Central memory CD8-positive, alpha-beta T cell (primary cell): ENCODE measurements around the gene HLA-DQA2.

Experiments used
- ATAC-seq: fragments of 150-1000 bp; cut with Tn5 transposase; replicated peaks from 2 replicates; pipeline ENCODE4 v1.10.0; 2022; ENCODE audit warnings: mild to moderate bottlenecking, moderate FRiP score, moderate number of reproducible peaks; ENCODE audit not compliant: poor library complexity, severe bottlenecking; ENCODE audit errors: extremely low read depth
- DNase-seq, 2 donors: peaks; one replicate each; pipeline ENCODE4 v3.0.0; 2021; ENCODE audit warnings: low spot score in 2 of 2
- H3K27ac Mint-ChIP-seq: one replicate; pipeline ENCODE4 v1.8.0; 2022; ENCODE audit warnings: low read depth, mild to moderate bottlenecking, moderate library complexity, mixed read lengths
- H3K27me3 Mint-ChIP-seq: one replicate; pipeline ENCODE4 v1.8.0; 2022; ENCODE audit warnings: mixed read lengths
- H3K36me3 Mint-ChIP-seq: one replicate; pipeline ENCODE4 v1.8.0; 2022; ENCODE audit warnings: mild to moderate bottlenecking, moderate library complexity, mixed read lengths; ENCODE audit not compliant: insufficient read depth
- H3K4me1 Mint-ChIP-seq: one replicate; pipeline ENCODE4 v1.8.0; 2022; ENCODE audit warnings: mixed read lengths
- H3K4me3 Mint-ChIP-seq: one replicate; pipeline ENCODE4 v1.8.0; 2022; ENCODE audit warnings: mild to moderate bottlenecking, moderate library complexity, mixed read lengths
- H3K9me3 Mint-ChIP-seq: one replicate; pipeline ENCODE4 v1.8.0; 2022; ENCODE audit warnings: mixed read lengths

HLA-DQA2 gene

GRCh38 chr6:32790306-32790705 is 49.1 kb downstream of the HLA-DQA2 start:
- no peak overlapping the region for H3K4me3 Mint-ChIP-seq
- H3K9me3 Mint-ChIP-seq: no peaks in the 10 kb centered on the region
- DNase-seq: no peak
- no peak overlapping the region for H3K27ac Mint-ChIP-seq
- no peaks in the 10 kb centered on the region for H3K36me3 Mint-ChIP-seq
- no peaks in the 10 kb centered on the region for H3K4me1 Mint-ChIP-seq
- H3K27me3 Mint-ChIP-seq: peaks cover 93% of the 10 kb centered on the region
- no peak for ATAC-seq

- peaks cover 8% of the 10 kb centered on the region for H3K4me1 Mint-ChIP-seq
- H3K27ac Mint-ChIP-seq: no peak overlapping the region
- ATAC-seq (no peak), DNase-seq (no peak)
- H3K4me3 Mint-ChIP-seq: no peak overlapping the region
- peaks cover 2% of the 10 kb centered on the region for H3K36me3 Mint-ChIP-seq
- no peaks in the 10 kb centered on the region for H3K9me3 Mint-ChIP-seq
- H3K27me3 Mint-ChIP-seq: peaks cover 92% of the 10 kb centered on the region
Observed at GRCh38 chr6:32792901-32793435, 51.8 kb downstream of the HLA-DQA2 start.

DNA sequence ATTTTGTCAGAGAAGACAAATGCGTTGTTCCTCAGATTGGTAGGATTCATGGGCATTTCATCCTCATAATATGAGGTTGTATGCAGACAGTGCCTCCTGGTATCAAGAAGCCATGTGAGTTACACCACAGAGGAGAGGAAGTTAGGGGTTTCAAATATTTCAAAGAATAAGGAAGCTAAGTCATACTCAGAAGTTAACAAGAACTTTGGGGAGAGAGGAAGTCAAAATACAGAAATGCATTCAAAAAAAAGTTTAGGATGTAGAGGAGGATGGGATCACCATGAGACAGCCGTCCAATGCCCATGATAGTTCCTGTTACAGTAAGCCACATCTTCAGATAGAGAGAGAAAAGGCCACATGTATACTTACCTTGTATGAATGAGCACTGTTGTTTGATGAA is 53.3 kb downstream of the HLA-DQA2 start:
- Mint-ChIP-seq H3K36me3 (peaks cover 2% of the 10 kb centered on the region), H3K4me1 (peaks cover 8% of the 10 kb centered on the region), H3K4me3 (no peak overlapping the region), H3K27ac (no peak overlapping the region), H3K27me3 (peaks cover 93% of the 10 kb centered on the region), H3K9me3 (peaks cover 10% of the 10 kb centered on the region)
- DNase-seq: no peak
- ATAC-seq: no peak
